Measurements from ENCODE around the gene PTPRK.

Gene PTPRK

DNA sequence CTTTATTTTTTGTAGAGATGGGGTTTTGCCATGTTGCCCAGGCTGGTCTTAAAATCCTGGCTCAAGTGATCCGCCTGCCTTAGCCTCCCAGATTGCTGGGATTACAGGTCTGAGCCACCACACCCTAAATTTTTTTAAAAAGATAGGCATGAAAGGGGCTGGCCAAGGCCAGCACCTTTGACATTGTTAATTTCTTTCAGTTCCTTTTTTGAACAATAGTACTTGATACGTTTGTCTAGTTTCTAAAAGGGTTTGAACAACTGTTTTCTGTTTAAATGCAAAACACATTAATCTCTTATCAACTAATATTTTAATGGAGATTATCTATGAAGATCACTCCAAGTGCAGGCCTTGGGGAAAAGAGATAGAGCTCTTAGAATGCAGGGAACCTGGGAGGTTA lies 37.6 kb upstream of the PTPRK start:
- Histone ChIP-seq H3K4me1 (ENCODE audit: control insufficient read depth in 1 of 2, insufficient read depth in 2 of 2, low read length in 2 of 2) (peaks cover 0 to 3% of the 10 kb centered on the region in 2 experiments), H4K8ac (ENCODE audit: low read depth, low read length) (no peak overlapping the region), H3K27ac (ENCODE audit: low read depth, low read length) (no peak overlapping the region), H4K91ac (ENCODE audit: low read depth, low read length) (no peak overlapping the region), H3K9me3 (ENCODE audit: insufficient read depth, low read depth, low read length) (no peaks in the 10 kb centered on the region), H3K36me3 (ENCODE audit: control insufficient read depth in 1 of 2, insufficient read depth in 2 of 2, low read length in 2 of 2) (no peaks in the 10 kb centered on the region), H2AFZ (ENCODE audit: insufficient read depth, low read length, poor library complexity) (no peak overlapping the region), H2BK5ac (ENCODE audit: low read depth, low read length, poor library complexity) (no peak overlapping the region), H3K79me2 (ENCODE audit: control insufficient read depth, insufficient read depth, low read length, poor library complexity) (no peaks in the 10 kb centered on the region), H3K23ac (ENCODE audit: low read length) (no peak overlapping the region), H3K4me3 (ENCODE audit: low read depth, low read length) (no peak overlapping the region), H2AK5ac (ENCODE audit: low read length) (no peak overlapping the region), H3K4me2 (ENCODE audit: low read length) (no peak overlapping the region), H2BK120ac (ENCODE audit: insufficient read depth, low read length, poor library complexity) (no peak overlapping the region), H4K12ac (ENCODE audit: low read depth, low read length) (no peak overlapping the region), H2BK12ac (ENCODE audit: low read length) (no peak overlapping the region), H3K4ac (ENCODE audit: low read depth, low read length) (no peak overlapping the region), H3K14ac (ENCODE audit: low read length) (no peak overlapping the region), H3K9ac (ENCODE audit: low read length) (no peak overlapping the region), H3K79me1 (ENCODE audit: low read length) (no peaks in the 10 kb centered on the region), H3K18ac (ENCODE audit: low read length) (no peak overlapping the region), H3K27me3 (ENCODE audit: insufficient read depth, low read length) (no peaks in the 10 kb centered on the region)
- no CpG with 5 or more reads among the region's 2 CpGs for WGBS (ENCODE audit: extremely low coverage, insufficient coverage, insufficient read length)
- no peak for DNase-seq

GRCh38 chr6:128557081-128557480 lies 36.7 kb upstream of the PTPRK start:
- Histone ChIP-seq H4K12ac (ENCODE audit: low read depth, low read length) (no peak overlapping the region), H3K14ac (ENCODE audit: low read length) (no peak overlapping the region), H3K4me1 (ENCODE audit: control insufficient read depth in 1 of 2, insufficient read depth in 2 of 2, low read length in 2 of 2) (peaks cover 0 to 3% of the 10 kb centered on the region in 2 experiments), H3K36me3 (ENCODE audit: control insufficient read depth in 1 of 2, insufficient read depth in 2 of 2, low read length in 2 of 2) (no peaks in the 10 kb centered on the region), H3K18ac (ENCODE audit: low read length) (no peak overlapping the region), H3K4me2 (ENCODE audit: low read length) (no peak overlapping the region), H3K27ac (ENCODE audit: low read depth, low read length) (no peak overlapping the region), H3K79me2 (ENCODE audit: control insufficient read depth, insufficient read depth, low read length, poor library complexity) (no peaks in the 10 kb centered on the region), H2AK5ac (ENCODE audit: low read length) (no peak overlapping the region), H3K4ac (ENCODE audit: low read depth, low read length) (no peak overlapping the region), H2BK120ac (ENCODE audit: insufficient read depth, low read length, poor library complexity) (no peak overlapping the region), H3K9ac (ENCODE audit: low read length) (no peak overlapping the region), H4K91ac (ENCODE audit: low read depth, low read length) (no peak overlapping the region), H3K23ac (ENCODE audit: low read length) (no peak overlapping the region), H3K79me1 (ENCODE audit: low read length) (no peaks in the 10 kb centered on the region), H3K4me3 (ENCODE audit: low read depth, low read length) (no peak overlapping the region), H3K9me3 (ENCODE audit: insufficient read depth, low read depth, low read length) (no peaks in the 10 kb centered on the region), H2BK12ac (ENCODE audit: low read length) (no peak overlapping the region), H2AFZ (ENCODE audit: insufficient read depth, low read length, poor library complexity) (no peak overlapping the region), H3K27me3 (ENCODE audit: insufficient read depth, low read length) (no peaks in the 10 kb centered on the region), H2BK5ac (ENCODE audit: low read depth, low read length, poor library complexity) (no peak overlapping the region), H4K8ac (ENCODE audit: low read depth, low read length) (no peak overlapping the region)
- no CpG with 5 or more reads among the region's 3 CpGs for WGBS (ENCODE audit: extremely low coverage, insufficient coverage, insufficient read length)
- DNase-seq, result peak in 1 of 2 donors; percentile 30

- no peak overlapping the region for H2BK120ac ChIP-seq (ENCODE audit: insufficient read depth, low read length, poor library complexity)
- H3K9ac ChIP-seq (ENCODE audit: low read length), result no peak overlapping the region
- no peak overlapping the region for H3K4ac ChIP-seq (ENCODE audit: low read depth, low read length)
- H2AFZ ChIP-seq (ENCODE audit: insufficient read depth, low read length, poor library complexity), result no peak overlapping the region
- H3K23ac ChIP-seq (ENCODE audit: low read length), result no peak overlapping the region
- DNase-seq, result no peak
- no peak overlapping the region for H3K18ac ChIP-seq (ENCODE audit: low read length)
- no peaks in the 10 kb centered on the region for H3K27me3 ChIP-seq (ENCODE audit: insufficient read depth, low read length)
- H3K79me2 ChIP-seq (ENCODE audit: control insufficient read depth, insufficient read depth, low read length, poor library complexity), result no peaks in the 10 kb centered on the region
- no peak overlapping the region for H3K4me2 ChIP-seq (ENCODE audit: low read length)
- H2BK12ac ChIP-seq (ENCODE audit: low read length), result no peak overlapping the region
- H4K8ac ChIP-seq (ENCODE audit: low read depth, low read length), result no peak overlapping the region
- H2AK5ac ChIP-seq (ENCODE audit: low read length), result no peak overlapping the region
- no peak overlapping the region for H3K14ac ChIP-seq (ENCODE audit: low read length)
- H3K27ac ChIP-seq (ENCODE audit: low read depth, low read length), result no peak overlapping the region
- no peak overlapping the region for H4K12ac ChIP-seq (ENCODE audit: low read depth, low read length)
- H3K4me3 ChIP-seq (ENCODE audit: low read depth, low read length), result no peak overlapping the region
- no peak overlapping the region for H2BK5ac ChIP-seq (ENCODE audit: low read depth, low read length, poor library complexity)
- H3K36me3 ChIP-seq (ENCODE audit: control insufficient read depth in 1 of 2, insufficient read depth in 2 of 2, low read length in 2 of 2), result no peaks in the 10 kb centered on the region
- no peaks in the 10 kb centered on the region for H3K9me3 ChIP-seq (ENCODE audit: insufficient read depth, low read depth, low read length)
- no peaks in the 10 kb centered on the region for H3K4me1 ChIP-seq (ENCODE audit: control insufficient read depth in 1 of 2, insufficient read depth in 2 of 2, low read length in 2 of 2)
- H3K79me1 ChIP-seq (ENCODE audit: low read length), result no peaks in the 10 kb centered on the region
- H4K91ac ChIP-seq (ENCODE audit: low read depth, low read length), result no peak overlapping the region
- WGBS (ENCODE audit: extremely low coverage, insufficient coverage, insufficient read length), result no CpG with 5 or more reads among the region's 2 CpGs
Observed at GRCh38 chr6:128554302-128554701, 33.9 kb upstream of the PTPRK start.

- Histone ChIP-seq H2AK5ac (ENCODE audit: low read length) (no peak overlapping the region), H3K14ac (ENCODE audit: low read length) (no peak overlapping the region), H4K12ac (ENCODE audit: low read depth, low read length) (no peak overlapping the region), H2BK12ac (ENCODE audit: low read length) (no peak overlapping the region), H3K9me3 (ENCODE audit: insufficient read depth, low read depth, low read length) (no peaks in the 10 kb centered on the region), H3K4me2 (ENCODE audit: low read length) (no peak overlapping the region), H3K18ac (ENCODE audit: low read length) (no peak overlapping the region), H2AFZ (ENCODE audit: insufficient read depth, low read length, poor library complexity) (no peak overlapping the region), H3K4me3 (ENCODE audit: low read depth, low read length) (no peak overlapping the region), H3K79me2 (ENCODE audit: control insufficient read depth, insufficient read depth, low read length, poor library complexity) (no peaks in the 10 kb centered on the region), H3K27me3 (ENCODE audit: insufficient read depth, low read length) (no peaks in the 10 kb centered on the region), H2BK120ac (ENCODE audit: insufficient read depth, low read length, poor library complexity) (no peak overlapping the region), H3K4me1 (ENCODE audit: control insufficient read depth in 1 of 2, insufficient read depth in 2 of 2, low read length in 2 of 2) (no peaks in the 10 kb centered on the region), H4K91ac (ENCODE audit: low read depth, low read length) (no peak overlapping the region), H3K79me1 (ENCODE audit: low read length) (no peaks in the 10 kb centered on the region), H3K36me3 (ENCODE audit: control insufficient read depth in 1 of 2, insufficient read depth in 2 of 2, low read length in 2 of 2) (no peaks in the 10 kb centered on the region), H3K23ac (ENCODE audit: low read length) (no peak overlapping the region), H2BK5ac (ENCODE audit: low read depth, low read length, poor library complexity) (no peak overlapping the region), H3K27ac (ENCODE audit: low read depth, low read length) (no peak overlapping the region), H4K8ac (ENCODE audit: low read depth, low read length) (no peak overlapping the region), H3K4ac (ENCODE audit: low read depth, low read length) (no peak overlapping the region), H3K9ac (ENCODE audit: low read length) (no peak overlapping the region)
- no peak for DNase-seq
- 75% methylated on average over 1 of the region's 1 CpG for WGBS (ENCODE audit: extremely low coverage, insufficient coverage, insufficient read length)
Observed at GRCh38 chr6:128541261-128541660, 20.9 kb upstream of the PTPRK start.
